ENCODE results near the gene ACADL. TPM values are rescaled to one million over a fixed set of nuclear protein-coding genes. Genes with fewer than 3 reads are reported as not detected.

Gene ACADL
- total RNA-seq, 1 donor from 2014 or later, result 1.7 TPM

DNA sequence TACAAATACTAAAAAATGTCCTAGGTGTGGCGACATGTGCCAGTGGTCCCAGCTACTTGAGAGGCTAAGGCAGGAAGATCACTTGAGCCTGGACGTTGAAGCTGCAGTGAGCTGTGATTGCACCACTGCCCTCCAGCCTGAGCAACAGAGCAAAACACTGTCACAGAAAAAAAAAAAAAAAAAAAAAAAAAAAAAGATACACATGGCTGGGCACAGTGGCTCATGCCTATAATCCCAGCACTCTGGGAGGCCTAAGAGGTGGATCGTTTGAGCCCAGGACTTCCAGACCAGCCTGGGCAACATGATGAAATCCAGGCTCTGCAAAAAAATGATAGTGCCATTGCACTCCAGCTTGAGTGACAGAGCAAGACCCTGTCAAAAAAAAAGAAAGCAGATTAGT, 67.7 kb downstream of the ACADL start:
- peaks cover 24% of the 10 kb centered on the region for H3K36me3 Mint-ChIP-seq
- no peak overlapping the region for H3K4me3 Mint-ChIP-seq
- no peak overlapping the region for H3K27ac Mint-ChIP-seq

DNA sequence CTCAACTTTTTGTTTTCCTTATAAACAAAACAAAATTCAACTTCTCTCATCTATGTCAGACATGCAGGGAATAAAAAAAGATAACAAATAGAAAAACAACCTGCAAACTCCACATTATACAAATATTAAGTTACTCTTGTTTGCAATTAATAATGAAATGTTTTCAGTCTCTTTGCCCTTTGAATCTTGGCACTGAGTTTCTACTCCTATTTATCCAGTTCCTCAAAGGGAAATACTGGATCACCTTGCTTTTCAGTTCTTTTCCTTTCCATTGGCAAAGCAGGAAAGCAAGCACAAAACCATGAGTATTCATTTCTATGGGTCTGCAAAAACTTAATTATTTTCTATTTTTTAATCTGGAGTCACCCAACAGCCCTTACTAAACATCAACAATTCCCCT, 77.6 kb downstream of the ACADL start:
- DNase-seq (ENCODE audit: extremely low spot score, unreplicated experiment), result no peak
- TF ChIP-seq, protein P1, sequence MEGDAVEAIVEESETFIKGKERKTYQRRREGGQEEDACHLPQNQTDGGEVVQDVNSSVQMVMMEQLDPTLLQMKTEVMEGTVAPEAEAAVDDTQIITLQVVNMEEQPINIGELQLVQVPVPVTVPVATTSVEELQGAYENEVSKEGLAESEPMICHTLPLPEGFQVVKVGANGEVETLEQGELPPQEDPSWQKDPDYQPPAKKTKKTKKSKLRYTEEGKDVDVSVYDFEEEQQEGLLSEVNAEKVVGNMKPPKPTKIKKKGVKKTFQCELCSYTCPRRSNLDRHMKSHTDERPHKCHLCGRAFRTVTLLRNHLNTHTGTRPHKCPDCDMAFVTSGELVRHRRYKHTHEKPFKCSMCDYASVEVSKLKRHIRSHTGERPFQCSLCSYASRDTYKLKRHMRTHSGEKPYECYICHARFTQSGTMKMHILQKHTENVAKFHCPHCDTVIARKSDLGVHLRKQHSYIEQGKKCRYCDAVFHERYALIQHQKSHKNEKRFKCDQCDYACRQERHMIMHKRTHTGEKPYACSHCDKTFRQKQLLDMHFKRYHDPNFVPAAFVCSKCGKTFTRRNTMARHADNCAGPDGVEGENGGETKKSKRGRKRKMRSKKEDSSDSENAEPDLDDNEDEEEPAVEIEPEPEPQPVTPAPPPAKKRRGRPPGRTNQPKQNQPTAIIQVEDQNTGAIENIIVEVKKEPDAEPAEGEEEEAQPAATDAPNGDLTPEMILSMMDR (conservative IDR thresholded peaks at IDR 0.05), result no peak
- peaks cover 36% of the 10 kb centered on the region for H3K36me3 Mint-ChIP-seq
- no peak overlapping the region for H3K27ac Mint-ChIP-seq
- H3K27me3 Mint-ChIP-seq, result no peaks in the 10 kb centered on the region
- H3K4me3 Mint-ChIP-seq, result no peak overlapping the region
- H3K4me1 Mint-ChIP-seq (ENCODE audit: unreplicated experiment), result no peaks in the 10 kb centered on the region
- H3K9me3 Mint-ChIP-seq, result no peaks in the 10 kb centered on the region

More for the DNA sequence above, 67.7 kb downstream of the ACADL start:
- no peaks in the 10 kb centered on the region for H3K27me3 Mint-ChIP-seq
- peaks cover 4% of the 10 kb centered on the region for H3K4me1 Mint-ChIP-seq (ENCODE audit: unreplicated experiment)
- TF ChIP-seq, protein P1 (conservative IDR thresholded peaks at IDR 0.05), result no peak
- DNase-seq (ENCODE audit: extremely low spot score, unreplicated experiment), result no peak
- H3K9me3 Mint-ChIP-seq, result no peaks in the 10 kb centered on the region

Other genes starting within 250 kb of the ACADL start
- gene RPE, start 222.8 kb downstream of the ACADL start, total RNA-seq (ENCODE audit: low replicate concordance), result 48.5 and 53.7 TPM in 2 replicates
- 11.9 and 17.2 TPM in 2 replicates for gene KANSL1L, start 54.0 kb downstream of the ACADL start, total RNA-seq (ENCODE audit: low replicate concordance)
- gene MYL1, start 89.7 kb upstream of the ACADL start, total RNA-seq (ENCODE audit: low replicate concordance), result 4.9 TPM in 1 of 2 replicates, not detected in the other

Measured in type B pancreatic cell (in vitro differentiated cells).